Measurements from ENCODE around the gene SLC25A5. TPM values are rescaled to one million over a fixed set of nuclear protein-coding genes. Genes with fewer than 3 reads are reported as not detected.
A peak's percentile ranks its signal among the peaks of the same experiment; 100 is the strongest.
"Not testable (repeated sequence)": the region's sequence is repeated elsewhere in the genome, so short reads cannot be mapped to it uniquely, and the experiment has no call there.

The SLC25A5 gene
- polyA plus RNA-seq, 4 donors = 347 to 371 (median 363) TPM

DNA sequence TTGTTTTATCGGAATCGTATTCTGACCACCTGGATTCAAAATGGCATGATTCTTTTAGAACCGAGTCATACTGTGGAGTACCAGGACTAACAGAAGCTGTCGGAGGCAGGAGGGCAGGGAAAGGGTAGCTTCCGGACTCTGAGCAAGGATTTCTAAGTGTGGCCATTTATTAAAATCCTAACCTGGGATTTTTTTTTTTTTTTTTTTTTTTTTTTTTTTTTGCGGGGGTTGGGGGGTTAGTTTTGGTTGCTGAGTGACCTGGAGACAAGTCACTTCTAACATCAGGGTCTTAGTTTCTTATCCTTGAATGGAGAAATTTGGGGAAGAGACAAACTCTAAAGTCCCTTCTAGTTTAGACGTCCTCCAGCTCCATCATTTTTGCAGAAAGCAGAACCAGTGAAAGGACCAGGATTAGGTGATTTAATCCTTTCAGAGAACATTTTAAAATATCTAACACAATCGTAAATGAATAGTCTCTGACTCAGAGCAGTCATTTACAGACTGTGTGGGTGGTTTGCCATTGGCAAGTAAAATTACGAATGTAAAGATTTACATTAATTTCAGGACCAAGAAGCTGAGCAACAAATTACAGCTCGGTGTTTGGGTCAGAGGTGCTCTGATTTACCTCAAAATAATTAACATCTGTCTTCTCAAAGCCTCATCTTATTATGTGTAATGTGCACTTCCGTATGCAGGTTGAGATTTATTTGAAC, 7.3 kb downstream of the SLC25A5 start:
- DNase-seq (ENCODE audit: low read depth in 4 of 4, low spot score in 3 of 4) = no peak

DNA sequence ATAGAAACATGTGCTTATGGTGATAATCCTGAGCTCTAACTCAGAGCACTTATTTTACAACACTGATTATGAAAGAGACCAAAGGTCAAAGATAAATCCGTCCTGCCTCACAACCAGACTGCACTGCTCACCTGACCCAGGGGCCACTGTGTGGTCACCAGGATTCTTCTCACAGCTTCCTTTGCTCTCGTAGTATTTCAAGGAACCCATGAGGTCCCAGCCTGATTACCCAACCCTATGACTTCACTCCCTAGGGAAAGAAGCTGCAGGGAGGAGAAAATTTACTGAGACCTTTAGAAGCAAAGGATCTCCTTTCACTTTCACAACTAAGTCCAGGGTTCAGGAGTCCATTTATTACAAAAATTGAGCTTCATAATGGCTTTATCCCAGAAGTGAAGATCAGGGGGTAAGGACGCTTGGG, 9.6 kb downstream of the SLC25A5 start:
- DNase-seq (ENCODE audit: low read depth in 4 of 4, low spot score in 3 of 4) = peak in 1 of 4 donors; percentile 2

DNA sequence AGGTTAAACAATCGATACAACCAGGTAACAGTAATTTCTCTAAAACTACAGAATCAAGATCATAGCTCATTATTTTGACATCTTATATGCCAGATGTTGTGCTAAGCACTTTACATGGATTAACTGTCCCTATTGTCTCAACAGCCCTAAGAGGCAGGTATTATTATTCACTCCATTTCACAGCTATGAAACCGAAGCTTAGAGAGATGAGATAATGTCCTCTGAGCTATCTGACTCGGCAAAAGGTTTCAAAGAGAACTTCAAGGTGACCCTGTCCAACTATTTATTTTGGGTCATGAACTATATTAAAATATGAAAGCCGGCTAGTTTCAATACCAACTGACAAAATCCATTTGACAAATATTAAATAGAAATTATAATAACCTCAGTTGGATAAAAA, 10.3 kb downstream of the SLC25A5 start:
- DNase-seq (ENCODE audit: low read depth in 4 of 4, low spot score in 3 of 4) = no peak

DNA sequence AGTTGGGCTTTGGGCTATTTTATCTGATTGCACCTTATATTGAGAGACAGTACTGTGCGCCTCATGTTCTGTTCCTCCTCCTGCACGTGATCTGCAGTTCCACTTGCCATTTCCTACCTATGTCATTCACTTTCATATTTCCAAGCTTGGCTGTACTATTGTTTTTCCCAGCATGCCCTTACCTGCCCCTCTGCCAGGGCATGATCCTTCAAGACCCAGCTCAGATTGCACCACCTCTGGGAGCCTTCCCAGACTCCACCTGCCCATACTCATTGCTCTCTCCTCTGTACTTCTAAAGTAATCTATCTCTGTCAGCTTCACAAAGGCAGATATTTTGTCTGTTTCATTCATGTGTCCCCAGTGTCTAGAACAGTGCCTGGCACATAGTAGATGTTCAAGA, 11.6 kb downstream of the SLC25A5 start:
- no peak for DNase-seq (ENCODE audit: low read depth in 4 of 4, low spot score in 3 of 4)

DNA sequence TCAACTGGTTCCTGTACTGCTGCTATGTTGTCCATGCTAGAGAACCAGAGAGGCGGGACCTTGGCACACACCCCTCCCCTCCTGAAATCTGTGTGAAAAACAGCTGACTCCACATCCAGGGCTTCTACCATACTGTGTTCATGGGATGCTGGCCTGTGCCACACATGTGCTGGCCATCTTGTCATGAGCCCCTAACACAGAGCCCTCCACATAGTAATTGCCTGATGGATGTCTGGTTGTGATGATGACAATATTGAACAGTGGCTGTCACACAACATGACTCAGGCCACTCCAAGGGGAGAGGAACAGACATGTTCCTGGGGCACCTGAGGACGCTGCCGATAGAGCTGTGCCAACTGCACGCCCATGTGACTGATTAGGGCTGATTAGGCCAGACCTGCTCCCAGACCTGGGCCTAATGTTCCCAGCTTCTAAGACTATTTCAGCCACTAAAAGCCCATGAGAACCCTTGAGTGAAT, 13.1 kb downstream of the SLC25A5 start:
- no peak for DNase-seq (ENCODE audit: low read depth in 4 of 4, low spot score in 3 of 4)

DNA sequence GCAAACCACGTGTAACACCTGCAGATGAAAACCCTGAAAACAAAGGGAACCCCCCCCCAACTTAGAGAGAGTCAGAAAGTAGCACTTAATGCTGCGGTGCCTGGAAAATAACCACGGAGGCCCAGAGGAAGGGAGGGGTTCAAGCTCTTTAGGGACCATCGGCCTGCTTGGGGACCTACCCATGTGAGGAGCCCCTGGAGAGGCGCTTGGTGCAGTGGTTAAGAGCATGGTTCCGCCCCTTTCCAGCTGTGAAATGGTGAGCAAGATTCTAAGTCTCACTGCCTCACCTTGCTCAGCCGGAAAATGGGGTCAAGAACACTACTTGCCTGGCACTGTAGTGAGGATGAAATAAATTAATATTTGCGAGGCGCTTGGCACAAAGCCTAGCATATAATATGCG, 13.8 kb downstream of the SLC25A5 start:
- no peak for DNase-seq (ENCODE audit: low read depth in 4 of 4, low spot score in 3 of 4)

DNA sequence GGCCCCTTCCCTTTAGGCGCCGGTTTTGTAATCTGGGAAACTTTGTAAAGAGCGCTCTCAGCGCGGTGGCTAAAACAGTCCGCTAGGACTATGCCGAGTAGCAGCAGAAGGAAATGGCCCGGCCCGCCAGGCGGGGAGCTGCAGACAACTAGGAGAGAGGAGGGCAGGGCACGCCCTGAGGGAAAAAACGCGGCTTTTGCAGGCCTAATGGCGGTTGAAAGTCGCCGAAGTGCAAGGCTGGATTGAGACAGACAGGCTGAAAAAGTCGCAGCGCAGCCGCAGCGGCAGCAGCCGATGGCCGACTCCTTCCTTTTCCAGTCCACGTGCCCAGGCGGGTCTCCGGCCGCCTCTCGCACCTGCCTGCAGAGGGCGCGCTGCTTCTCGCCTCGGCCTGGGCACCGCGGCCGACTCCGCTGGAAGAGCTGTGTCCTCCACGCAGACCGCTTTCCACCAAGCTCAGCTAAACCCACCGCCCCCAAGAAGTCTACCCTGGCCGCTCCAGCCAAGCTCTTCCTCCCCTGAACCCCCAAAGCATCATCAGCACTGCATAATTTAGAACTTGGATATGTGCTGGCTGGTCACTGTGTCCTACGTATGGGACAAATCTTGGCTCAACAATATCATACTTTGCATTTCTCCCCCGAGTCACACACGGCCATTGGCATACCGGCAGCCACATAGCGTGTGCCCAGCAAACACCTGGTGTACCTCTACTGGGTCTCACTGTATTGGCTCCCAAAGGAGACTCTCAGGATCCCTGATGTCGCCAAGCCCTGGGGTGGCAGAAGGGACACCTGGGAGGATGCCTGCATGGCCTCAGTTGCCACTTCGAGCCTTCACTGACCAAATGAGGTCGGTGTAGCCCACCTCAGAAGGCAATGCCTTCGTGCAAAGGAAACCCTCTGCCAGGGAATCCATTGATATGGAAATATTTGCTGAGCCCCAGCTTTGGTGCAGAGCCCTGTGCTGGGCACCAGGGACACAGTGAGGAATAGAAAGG, 14.5 kb downstream of the SLC25A5 start:
- peak in 2 of 4 donors; percentile 6 to 12 for DNase-seq (ENCODE audit: low read depth in 4 of 4, low spot score in 3 of 4)

DNA sequence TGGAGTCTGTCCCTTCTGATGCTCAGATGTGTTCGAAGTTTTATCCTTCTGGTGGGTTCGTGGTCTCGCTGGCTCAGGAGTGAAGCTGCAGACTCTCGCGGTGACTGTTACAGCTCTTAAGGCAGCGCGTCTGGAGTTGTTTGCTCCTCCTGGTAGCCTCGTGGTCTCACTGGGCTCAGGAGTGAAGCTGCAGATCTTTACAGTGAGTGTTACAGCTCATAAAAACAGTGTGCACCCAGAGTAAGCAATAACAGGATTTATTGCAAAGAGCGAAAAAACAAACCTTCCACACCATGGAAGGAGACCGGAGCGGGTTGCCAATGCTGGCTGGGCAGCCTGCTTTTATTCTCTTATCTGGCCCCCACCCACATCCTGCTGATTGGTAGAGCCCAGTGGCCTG, 18.5 kb downstream of the SLC25A5 start:
- DNase-seq (ENCODE audit: low read depth in 4 of 4, low spot score in 3 of 4) = no peak

DNA sequence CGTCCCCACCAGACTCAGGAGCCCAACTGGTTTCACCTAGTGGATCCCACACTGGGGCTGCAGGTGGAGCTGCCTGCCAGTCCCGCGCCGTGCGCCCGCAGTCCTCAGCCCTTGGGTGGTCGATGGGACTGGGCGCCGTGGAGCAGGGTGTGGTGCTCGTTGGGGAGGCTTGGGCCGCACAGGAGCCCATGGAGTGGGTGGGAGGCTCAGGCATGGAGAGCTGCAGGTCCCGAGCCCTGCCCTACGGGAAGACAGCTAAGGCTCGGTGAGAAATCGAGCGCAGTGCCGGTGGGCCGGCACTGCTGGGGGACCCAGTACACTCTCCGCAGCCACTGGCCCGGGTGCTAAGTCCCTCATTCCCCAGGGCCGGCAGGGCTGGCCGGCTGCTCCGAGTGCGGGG, 19.5 kb downstream of the SLC25A5 start:
- DNase-seq (ENCODE audit: low read depth in 4 of 4, low spot score in 3 of 4) = not testable (repeated sequence)

DNA sequence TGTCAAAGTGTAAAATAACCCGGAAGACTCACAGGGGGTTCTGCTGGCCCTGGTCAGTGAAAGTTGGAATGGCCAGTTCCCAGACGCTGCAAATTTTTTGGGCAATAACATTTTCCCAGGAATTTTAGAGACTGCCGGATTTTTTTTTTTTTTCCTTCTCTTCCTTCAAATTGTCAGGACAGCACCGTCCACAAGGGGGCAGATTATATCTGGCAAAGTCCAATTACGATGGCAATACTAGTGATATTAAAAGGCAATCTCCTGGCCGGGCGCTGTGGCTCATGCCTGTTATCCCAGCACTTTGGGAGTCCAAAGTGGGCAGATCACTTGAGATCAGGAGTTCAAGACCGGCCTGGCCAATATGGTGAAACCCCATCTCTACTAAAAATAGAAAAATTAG, 20.5 kb downstream of the SLC25A5 start:
- DNase-seq (ENCODE audit: low read depth in 4 of 4, low spot score in 3 of 4) = no peak

DNA sequence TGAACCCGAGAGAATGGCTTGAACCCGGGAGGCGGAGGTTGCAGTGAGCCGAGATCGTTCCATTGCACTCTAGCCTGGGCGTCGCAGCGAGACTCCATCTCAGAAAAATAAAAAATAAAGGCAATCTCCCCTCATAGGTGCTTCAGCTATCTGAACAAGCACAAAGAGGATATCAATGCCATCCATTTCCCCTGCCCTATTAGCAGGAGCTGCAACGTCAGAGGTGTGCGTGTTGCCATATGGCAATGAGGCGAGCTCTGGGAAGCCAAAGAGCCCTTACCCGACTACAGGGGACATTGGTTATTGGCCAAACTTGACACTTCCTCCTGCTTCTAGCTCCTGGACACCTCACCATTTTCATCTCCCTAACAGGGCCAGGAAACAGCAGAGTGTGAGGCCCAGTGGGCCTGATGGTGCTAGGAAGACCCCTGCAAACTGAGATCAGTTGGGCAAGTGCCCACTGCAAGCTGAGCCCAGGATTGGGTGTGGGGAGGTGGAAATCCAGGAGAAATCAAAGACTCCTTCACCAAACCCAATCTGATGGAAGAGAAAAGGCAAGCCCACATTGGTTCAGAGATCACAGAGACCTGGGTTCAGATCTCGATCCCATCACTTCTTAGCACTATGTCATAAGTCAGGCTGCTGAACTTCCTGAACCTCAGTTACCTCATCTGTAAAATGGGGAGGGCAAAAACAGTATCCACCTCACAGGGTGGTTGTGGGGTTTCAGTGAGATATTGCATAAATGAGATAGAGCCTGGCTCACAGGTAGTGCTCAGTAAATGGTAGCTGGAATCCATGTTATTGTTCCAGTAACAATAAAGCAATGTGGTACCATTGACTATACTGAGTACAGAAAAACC, 21.2 kb downstream of the SLC25A5 start:
- no peak for DNase-seq (ENCODE audit: low read depth in 4 of 4, low spot score in 3 of 4)

DNA sequence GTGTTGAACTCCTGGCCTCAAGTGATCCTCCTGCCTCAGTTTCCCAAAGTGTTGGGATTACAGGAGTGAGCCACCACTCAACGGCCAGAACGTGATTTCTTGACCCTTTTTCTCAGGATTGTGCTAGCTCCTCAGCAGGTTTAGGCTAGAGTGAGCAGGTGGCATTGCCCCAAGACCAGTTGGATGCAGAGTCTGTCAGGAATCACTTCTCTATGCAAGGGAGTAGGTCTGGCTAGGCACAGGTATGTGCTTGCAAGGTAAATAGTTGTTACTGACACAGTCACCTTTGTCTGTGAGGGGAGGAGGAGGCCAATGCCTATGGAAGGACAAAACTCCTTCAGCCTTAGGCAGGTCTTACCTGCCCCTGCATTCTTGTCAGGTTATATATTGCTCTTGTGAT, 24.2 kb downstream of the SLC25A5 start:
- DNase-seq (ENCODE audit: low read depth in 4 of 4, low spot score in 3 of 4) = no peak

DNA sequence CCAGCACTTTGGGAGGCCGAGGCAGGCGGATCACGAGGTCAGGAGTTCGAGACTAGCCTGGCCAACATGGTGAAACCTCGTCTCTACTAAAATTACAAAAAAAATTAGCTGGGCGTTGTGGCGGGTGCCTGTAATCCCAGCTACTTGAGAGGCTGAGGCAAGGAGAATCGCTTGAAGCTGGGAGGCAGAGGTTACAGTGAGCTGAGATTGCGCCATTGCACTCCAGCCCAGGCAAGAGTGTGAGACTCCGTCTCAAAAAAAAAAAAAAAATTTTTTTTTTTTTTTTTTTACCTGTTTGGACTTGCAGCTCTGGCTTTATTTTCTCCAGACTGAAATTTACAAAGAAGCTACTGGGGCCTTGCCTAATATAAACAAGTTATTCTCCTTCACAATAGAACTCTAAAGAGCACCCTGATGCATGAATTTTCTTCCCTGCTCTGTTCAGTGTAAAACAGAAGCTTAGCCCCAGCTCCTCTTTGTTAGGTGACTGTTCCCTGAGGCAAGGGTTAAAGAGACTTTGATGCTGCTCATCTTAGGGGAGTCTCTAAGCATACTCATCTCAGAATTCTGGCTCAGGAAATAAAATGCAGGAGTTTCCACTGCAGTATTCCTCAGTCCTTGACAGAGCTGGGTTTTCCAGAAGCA, 25.7 kb downstream of the SLC25A5 start:
- DNase-seq (ENCODE audit: low read depth in 4 of 4, low spot score in 3 of 4) = not testable (repeated sequence)

DNA sequence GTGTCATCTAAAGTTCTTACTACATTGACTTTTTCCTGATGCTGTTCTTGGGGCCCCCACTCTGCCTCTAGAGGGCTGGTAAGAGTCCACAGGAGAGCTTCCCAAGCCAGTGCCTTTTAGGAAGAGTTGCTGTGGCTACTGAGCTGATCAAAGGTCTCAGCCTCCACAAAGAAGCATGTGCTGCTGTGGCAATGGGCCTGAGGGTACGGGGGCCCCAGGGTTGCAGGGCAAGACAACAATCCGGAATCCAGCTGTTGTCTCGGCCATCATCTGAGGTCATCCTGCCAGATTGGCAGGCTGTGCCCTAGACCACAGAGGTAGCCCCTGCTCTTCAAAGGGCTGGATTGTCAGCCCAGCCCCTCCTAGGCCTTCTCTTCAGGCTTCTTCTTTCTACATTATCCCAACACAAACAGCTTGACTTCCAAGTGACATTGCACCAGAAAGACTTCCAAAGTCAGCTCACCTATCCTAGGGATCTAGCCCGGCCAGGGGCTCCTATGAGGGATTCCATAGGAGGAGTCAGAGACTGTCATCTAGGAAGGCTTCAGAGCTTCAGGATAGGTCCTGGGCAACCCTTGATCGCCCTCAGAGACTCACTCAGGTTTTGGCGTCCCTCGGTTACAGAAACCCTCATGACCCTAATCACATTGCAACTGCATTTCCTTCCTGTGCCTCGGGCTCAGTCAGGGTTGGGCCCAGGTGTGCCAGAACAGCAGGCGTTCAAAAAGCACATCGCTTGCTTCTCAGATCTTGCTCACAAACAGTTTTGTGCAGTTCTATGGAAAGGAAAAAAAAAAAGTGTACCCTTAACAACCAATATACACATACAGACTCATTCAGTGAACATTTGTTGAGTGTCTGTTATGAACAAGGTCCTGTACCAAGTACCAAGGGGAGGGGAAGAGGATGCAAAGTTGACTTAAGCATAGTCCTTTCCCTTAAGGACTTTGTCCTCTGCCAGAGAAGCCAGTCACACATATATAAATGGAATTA, 27.8 kb downstream of the SLC25A5 start:
- no peak for DNase-seq (ENCODE audit: low read depth in 4 of 4, low spot score in 3 of 4)

DNA sequence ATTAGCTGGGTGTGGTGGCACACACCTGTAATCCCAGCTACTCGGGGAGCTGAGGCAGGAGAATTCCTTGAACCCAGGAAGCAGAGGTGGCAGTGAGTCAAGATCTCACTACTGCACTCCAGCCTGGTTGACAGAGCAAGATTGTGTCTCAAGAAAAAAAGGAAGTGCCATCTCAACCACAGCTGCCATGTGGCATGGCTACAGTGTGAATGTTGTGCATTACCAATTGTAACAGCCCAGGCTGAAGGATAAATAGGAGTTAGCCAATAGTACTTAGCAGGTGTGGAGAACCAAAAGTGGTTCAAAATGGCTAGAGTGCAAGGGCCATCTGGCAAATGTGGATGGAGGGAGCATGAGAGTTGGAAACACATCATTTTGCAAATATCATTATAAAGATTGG, 28.9 kb downstream of the SLC25A5 start:
- no peak for DNase-seq (ENCODE audit: low read depth in 4 of 4, low spot score in 3 of 4)

DNA sequence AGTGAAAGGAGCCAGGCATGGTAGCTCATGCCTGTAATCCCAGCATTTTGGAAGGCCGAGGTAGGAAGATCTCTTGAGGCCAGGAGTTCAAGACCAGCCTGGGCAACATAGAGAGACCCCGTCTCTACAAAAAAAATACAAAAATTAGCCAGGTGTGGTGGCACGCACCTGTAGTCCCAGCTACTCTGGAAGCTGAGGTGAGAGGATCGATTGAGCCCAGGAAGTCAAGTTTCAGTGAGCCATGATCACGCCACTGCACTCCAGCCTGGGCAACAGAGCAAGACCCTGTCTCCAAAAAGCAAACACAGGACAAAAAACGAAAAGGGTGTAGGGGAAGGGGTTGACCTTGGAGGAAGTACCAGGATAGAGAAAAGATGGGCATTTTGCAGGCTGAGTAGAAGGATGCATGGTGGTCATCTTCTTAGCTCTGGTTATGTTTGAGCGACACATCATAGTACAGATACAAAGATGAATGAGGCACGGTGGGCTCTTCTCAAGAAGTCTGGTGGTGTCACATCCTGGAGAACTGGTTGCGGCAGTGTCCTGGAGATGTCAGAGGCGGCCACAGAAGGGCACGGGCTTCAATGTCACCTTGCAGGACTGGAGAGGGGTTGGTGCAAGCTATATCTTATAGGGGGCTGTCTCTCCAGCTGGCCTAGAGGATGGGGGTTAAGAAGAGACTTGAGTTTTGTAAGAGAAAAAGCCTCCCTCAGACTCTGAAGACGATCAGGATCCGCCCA, 32.0 kb downstream of the SLC25A5 start:
- no peak for DNase-seq (ENCODE audit: low read depth in 4 of 4, low spot score in 3 of 4)

DNA sequence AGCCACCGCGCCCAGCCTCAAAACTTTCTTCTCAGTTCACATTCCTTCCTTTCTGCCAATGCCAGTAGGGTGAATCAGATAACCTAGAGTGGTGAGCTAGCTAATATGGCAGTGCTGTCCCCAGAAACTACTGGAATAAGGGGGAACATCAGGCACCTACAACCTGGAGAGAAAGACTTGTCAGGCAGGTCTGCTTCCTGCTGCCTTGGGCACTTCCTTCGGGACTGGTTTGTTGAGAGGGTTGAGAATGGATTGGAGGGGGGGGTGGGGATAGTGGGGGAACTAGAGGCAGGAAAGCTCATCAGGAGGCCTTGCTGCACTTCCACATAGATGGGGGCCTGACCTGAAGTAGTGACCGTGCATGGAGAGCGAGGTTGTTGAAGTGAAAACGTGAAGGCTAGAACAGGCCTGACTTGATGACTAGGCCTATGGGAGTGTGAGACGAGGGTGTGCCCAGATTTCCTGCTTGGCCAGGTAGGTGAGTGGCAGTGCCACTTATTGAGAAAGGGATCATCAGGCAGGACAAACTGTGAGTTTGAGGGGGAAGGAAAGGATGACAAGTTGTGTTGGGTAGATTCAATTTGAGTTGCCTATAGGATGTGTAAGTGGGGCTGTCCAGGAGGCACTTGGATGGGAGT, 33.4 kb downstream of the SLC25A5 start:
- no peak for DNase-seq (ENCODE audit: low read depth in 4 of 4, low spot score in 3 of 4)

All from right renal pelvis (tissue), 4 donors.